ENCODE data around the gene RNF4. TPM values are rescaled to one million over a fixed set of nuclear protein-coding genes. Genes with fewer than 3 reads are reported as not detected.

The RNF4 gene
- total and polyA plus RNA-seq, 7 donors: 18.1 to 50.2 (median 30.7) TPM

DNA sequence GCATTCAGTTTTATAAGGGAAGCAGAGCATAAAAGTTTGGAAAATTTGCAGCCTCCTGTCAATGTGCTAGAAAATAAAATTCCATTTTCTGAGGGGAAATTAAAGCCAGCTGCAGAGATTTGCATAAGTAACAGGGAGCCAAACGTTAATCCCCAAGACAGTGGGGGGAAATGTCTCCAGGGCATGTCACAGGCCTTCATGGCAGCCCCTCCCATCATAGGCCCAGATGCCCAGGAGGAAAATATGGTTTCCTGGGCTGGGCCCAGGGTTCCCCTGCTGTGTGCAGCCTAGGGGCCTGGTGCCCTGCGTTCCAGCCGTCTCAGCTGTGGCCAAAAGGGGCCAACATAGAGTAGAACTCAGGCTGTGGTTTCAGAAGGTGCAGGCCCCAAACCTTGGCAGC lies 9.3 kb downstream of the RNF4 start:
- Histone ChIP-seq H3K4me3 (no peak overlapping the region), H3K36me3 (ENCODE audit: insufficient read depth in 1 of 2, low read depth in 1 of 2) (no peaks in the 10 kb centered on the region), H3K27ac (no peak overlapping the region), H3K9me3 (no peaks in the 10 kb centered on the region), H3K27me3 (ENCODE audit: insufficient read depth in 3 of 3, low read length in 2 of 3) (no peaks in the 10 kb centered on the region), H3K4me1 (peaks cover 55% of the 10 kb centered on the region)
- ATAC-seq (no peak), DNase-seq (no peak)
- intact Hi-C loops (cut with DNase I): no loop called here
- TF ChIP-seq, protein P1, sequence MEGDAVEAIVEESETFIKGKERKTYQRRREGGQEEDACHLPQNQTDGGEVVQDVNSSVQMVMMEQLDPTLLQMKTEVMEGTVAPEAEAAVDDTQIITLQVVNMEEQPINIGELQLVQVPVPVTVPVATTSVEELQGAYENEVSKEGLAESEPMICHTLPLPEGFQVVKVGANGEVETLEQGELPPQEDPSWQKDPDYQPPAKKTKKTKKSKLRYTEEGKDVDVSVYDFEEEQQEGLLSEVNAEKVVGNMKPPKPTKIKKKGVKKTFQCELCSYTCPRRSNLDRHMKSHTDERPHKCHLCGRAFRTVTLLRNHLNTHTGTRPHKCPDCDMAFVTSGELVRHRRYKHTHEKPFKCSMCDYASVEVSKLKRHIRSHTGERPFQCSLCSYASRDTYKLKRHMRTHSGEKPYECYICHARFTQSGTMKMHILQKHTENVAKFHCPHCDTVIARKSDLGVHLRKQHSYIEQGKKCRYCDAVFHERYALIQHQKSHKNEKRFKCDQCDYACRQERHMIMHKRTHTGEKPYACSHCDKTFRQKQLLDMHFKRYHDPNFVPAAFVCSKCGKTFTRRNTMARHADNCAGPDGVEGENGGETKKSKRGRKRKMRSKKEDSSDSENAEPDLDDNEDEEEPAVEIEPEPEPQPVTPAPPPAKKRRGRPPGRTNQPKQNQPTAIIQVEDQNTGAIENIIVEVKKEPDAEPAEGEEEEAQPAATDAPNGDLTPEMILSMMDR (IDR thresholded peaks at IDR 0.05): no peak
- WGBS, 3 donors: 32 to 42% (median 38%) methylated on average over 3 of the region's 3 CpGs

DNA sequence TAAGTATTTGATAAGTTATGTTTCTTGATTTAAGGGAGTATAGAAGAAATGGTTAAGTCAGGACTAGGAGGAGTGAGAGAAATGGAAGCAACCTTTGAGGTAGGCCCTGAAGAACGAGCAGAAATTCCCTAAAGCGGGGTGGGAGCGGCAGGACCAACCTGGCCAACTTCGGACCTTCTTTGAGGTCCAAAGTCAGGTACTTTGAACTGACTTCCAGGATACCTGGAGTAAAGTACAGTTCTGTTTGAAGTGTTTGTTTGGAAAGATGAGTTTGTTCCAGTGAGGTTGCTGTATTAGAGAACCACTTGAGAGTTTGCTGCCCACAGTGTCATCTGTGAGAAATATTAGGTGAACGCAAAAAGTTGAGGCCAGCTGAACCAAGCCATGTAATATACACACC lies 11.7 kb downstream of the RNF4 start:
- intact Hi-C loops (cut with DNase I): no loop called here
- H3K4me1 ChIP-seq: peaks cover 69% of the 10 kb centered on the region
- H3K27ac ChIP-seq: no peak overlapping the region

DNA sequence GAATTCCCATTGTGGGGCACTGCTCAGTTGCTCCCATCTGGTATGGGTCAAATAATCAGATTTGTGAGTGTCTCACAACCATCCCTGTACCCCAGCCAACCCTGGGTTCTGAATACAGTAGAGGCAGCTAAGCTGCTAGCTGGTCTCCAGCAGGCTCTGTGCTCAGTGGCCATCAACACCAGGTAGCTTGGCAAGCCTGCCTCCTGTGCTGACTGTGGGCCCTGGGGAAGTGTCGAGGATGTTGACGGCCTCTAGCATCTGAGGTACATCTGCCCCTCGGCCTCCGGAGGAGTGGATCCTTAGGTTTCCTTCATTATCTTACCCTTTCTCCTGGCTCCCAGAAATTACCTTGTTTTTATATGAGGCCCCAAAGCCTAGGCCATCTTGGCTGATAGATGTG lies 13.3 kb downstream of the RNF4 start:
- Histone ChIP-seq H3K4me3 (no peak overlapping the region), H3K27ac (peak overlapping the region; percentile 37), H3K27me3 (ENCODE audit: insufficient read depth in 3 of 3, low read length in 2 of 3) (no peaks in the 10 kb centered on the region), H3K36me3 (ENCODE audit: insufficient read depth in 1 of 2, low read depth in 1 of 2) (peaks cover 0 to 2% of the 10 kb centered on the region in 2 donors), H3K9me3 (no peaks in the 10 kb centered on the region), H3K4me1 (peaks cover 69% of the 10 kb centered on the region)
- TF ChIP-seq, protein P1 (IDR thresholded peaks at IDR 0.05): no peak
- 64 to 80% (median 78%) methylated on average over 4 of the region's 4 CpGs for WGBS, 3 donors
- ATAC-seq (peak in 3 of 4 donors; percentile 14 to 37 (median 17)), DNase-seq (no peak)
- intact Hi-C loops (cut with DNase I): no loop called here

More for the DNA sequence above, 11.7 kb downstream of the RNF4 start:
- Histone ChIP-seq H3K27me3 (ENCODE audit: insufficient read depth in 3 of 3, low read length in 2 of 3) (no peaks in the 10 kb centered on the region), H3K4me3 (no peak overlapping the region), H3K36me3 (ENCODE audit: insufficient read depth in 1 of 2, low read depth in 1 of 2) (peaks cover 0 to 2% of the 10 kb centered on the region in 2 donors), H3K9me3 (no peaks in the 10 kb centered on the region)
- WGBS, 3 donors: 90 to 94% (median 91%) methylated on average over 5 of the region's 5 CpGs
- ATAC-seq (no peak), DNase-seq (no peak)
- TF ChIP-seq, protein P1 (IDR thresholded peaks at IDR 0.05): no peak

DNA sequence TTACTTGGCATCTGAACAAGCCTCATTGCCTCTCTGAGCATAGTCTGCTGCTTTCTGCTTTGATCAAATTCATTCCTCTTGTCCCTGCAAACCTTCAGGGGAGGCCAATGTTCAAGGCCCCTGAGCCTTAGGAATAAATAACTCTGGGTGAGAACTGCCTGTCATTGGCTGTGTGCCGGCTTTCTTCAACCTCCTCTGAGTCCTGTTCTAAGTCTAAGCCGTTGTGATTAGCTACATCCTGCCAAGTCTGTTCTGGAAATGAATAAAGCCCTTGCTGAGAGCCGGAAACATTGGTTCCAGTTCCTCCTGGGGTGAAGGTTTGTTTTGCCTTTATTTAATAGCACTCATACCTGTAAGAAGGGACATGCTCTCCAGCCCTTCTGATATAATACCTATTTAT lies 13.8 kb downstream of the RNF4 start:
- Histone ChIP-seq H3K27me3 (ENCODE audit: insufficient read depth in 3 of 3, low read length in 2 of 3) (no peaks in the 10 kb centered on the region), H3K9me3 (no peaks in the 10 kb centered on the region), H3K4me3 (no peak overlapping the region), H3K4me1 (peaks cover 67% of the 10 kb centered on the region), H3K27ac (peak overlapping the region; percentile 37), H3K36me3 (ENCODE audit: insufficient read depth in 1 of 2, low read depth in 1 of 2) (peaks cover 0 to 2% of the 10 kb centered on the region in 2 donors)
- peak; percentile 49 to 84 for DNase-seq
- 0 to 8% (median 6%) methylated on average over 3 of the region's 3 CpGs for WGBS, 3 donors
- intact Hi-C loops (cut with DNase I): no loop called here
- TF ChIP-seq, protein P1 (IDR thresholded peaks at IDR 0.05): no peak
- ATAC-seq: peak; percentile 31 to 89 (median 65)

DNA sequence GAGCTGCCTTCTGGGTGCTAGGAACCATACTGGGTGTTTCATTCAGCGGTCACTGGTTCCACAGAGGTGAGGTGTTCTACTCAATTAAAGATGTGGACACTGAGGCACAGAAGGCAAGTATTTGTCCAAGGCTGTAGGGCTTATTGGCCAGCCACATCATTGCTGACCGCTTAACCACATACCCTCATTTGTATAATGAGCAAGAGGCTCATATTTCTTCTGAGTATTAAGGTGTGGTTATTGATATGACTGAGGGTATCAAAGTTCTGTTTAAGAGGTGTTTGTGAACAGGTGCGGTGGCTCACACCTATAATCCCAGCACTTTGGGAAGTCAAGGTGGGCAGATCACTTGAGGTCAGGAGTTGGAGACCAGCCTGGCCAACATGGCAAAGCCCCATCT lies 14.3 kb downstream of the RNF4 start:
- ATAC-seq: no peak
- TF ChIP-seq, protein P1 (IDR thresholded peaks at IDR 0.05): no peak
- H3K4me1 ChIP-seq: peaks cover 61% of the 10 kb centered on the region
- H3K27me3 ChIP-seq (ENCODE audit: insufficient read depth in 3 of 3, low read length in 2 of 3): no peaks in the 10 kb centered on the region
- H3K4me3 ChIP-seq: no peak overlapping the region
- H3K27ac ChIP-seq: peak overlapping the region; percentile 33
- 86 to 92% (median 91%) methylated on average over 3 of the region's 3 CpGs for WGBS, 3 donors
- no peaks in the 10 kb centered on the region for H3K9me3 ChIP-seq
- DNase-seq: no peak
- intact Hi-C loops (cut with DNase I): no loop called here
- H3K36me3 ChIP-seq (ENCODE audit: insufficient read depth in 1 of 2, low read depth in 1 of 2): peaks cover 0 to 2% of the 10 kb centered on the region in 2 donors

Measured in psoas muscle (tissue), 8 donors.